Hepatocyte (in vitro differentiated cells): Measurements from ENCODE around the gene ZSWIM3. TPM values are rescaled to one million over a fixed set of nuclear protein-coding genes. Genes with fewer than 3 reads are reported as not detected.
A peak's percentile ranks its signal among the peaks of the same experiment; 100 is the strongest.

Experiments used
- DNase-seq: peaks from one replicate; pipeline ENCODE4 v3.0.0-alpha.2; 2016; ENCODE audit warnings: low spot score
- H2AFZ ChIP-seq: fragments of 200-600 bp; sonication (generic); 2 replicates; pipeline ENCODE4 v1.6.0; 2016; ENCODE audit warnings: antibody characterized with exemption, mild to moderate bottlenecking
- H3K27ac ChIP-seq: fragments of 200-600 bp; sonication (generic); 2 replicates; pipeline ENCODE4 v1.5.1; 2016; ENCODE audit warnings: mild to moderate bottlenecking
- H3K27me3 ChIP-seq: fragments of 200-600 bp; sonication (generic); 2 replicates; pipeline ENCODE4 v1.6.1; 2016
- H3K36me3 ChIP-seq: fragments of 200-600 bp; sonication (generic); replicated peaks from 2 replicates; pipeline ENCODE4 v1.5.1; 2016; ENCODE audit warnings: low read depth; ENCODE audit not compliant: insufficient read depth
- H3K4me1 ChIP-seq: fragments of 200-600 bp; sonication (generic); 2 replicates; pipeline ENCODE4 v1.5.1; 2016; ENCODE audit warnings: mild to moderate bottlenecking, moderate library complexity; ENCODE audit not compliant: insufficient read depth
- H3K4me2 ChIP-seq: fragments of 200-600 bp; sonication (generic); 2 replicates; pipeline ENCODE4 v1.6.0; 2016
- H3K4me3 ChIP-seq: fragments of 200-600 bp; sonication (generic); 2 replicates; pipeline ENCODE4 v1.5.1; 2016; ENCODE audit warnings: mild to moderate bottlenecking
- H3K79me2 ChIP-seq: fragments of 200-600 bp; sonication (generic); 2 replicates; pipeline ENCODE4 v1.6.0; 2017; ENCODE audit warnings: mild to moderate bottlenecking
- H3K9me2 ChIP-seq: fragments of 200-600 bp; sonication (generic); replicated peaks from 2 replicates; pipeline ENCODE4 v1.6.0; 2017; ENCODE audit warnings: mild to moderate bottlenecking; ENCODE audit not compliant: insufficient read depth
- H3K9me3 ChIP-seq: fragments of 200-600 bp; sonication (generic); 2 replicates; pipeline ENCODE4 v1.5.1; 2016; ENCODE audit warnings: low read depth, mild to moderate bottlenecking
- H4K20me1 ChIP-seq: fragments of 200-600 bp; sonication (generic); 2 replicates; pipeline ENCODE4 v1.6.0; 2016; ENCODE audit warnings: mild to moderate bottlenecking; ENCODE audit not compliant: insufficient read depth, poor library complexity, severe bottlenecking
- EZH2 ChIP-seq: fragments of 200-600 bp; sonication (generic); IDR thresholded peaks from 2 replicates; pipeline ENCODE4 v1.6.1; 2016; ENCODE audit warnings: antibody characterized with exemption, mild to moderate bottlenecking, borderline replicate concordance
- EZH2phosphoT487 ChIP-seq: fragments of 200-600 bp; sonication (generic); IDR thresholded peaks from one replicate; pipeline ENCODE4 v1.6.1; 2018; ENCODE audit warnings: antibody characterized with exemption, mild to moderate bottlenecking, low read depth, moderate library complexity; ENCODE audit not compliant: unreplicated experiment, severe bottlenecking
- WGBS: methylation state at CpG from one replicate; pipeline ENCODE4 v1.1.6; 2016; ENCODE audit warnings: low lambda C conversion rate; ENCODE audit errors: missing lambda C conversion rate; 5-methylcytosine and 5-hydroxymethylcytosine counted together
- polyA plus RNA-seq: library from polyadenylated mRNA; unstranded; fragments of >200 nt; fragmentation: Nextera tagmentation; extraction: Ambion mirVana; gene quantifications from 2 replicates; pipeline ENCODE4 v1.2.1, GENCODE V29; 2016
- total RNA-seq: library from RNA; depleted of rRNA; stranded (reverse); fragments of >200 nt; gene quantifications from 2 replicates; pipeline ENCODE4 v1.2.3, GENCODE V29; 2014
- TF ChIP-seq, protein P1 (sequence below): fragments of 200-600 bp; sonication (generic); IDR thresholded peaks from 2 replicates; pipeline ENCODE4 v1.5.1; 2016; ENCODE audit warnings: antibody characterized with exemption, mild to moderate bottlenecking; ENCODE audit not compliant: poor library complexity

The ZSWIM3 gene
- total and polyA plus RNA-seq, 2 experiments from 2014 or later = 4.1 to 6.2 TPM

DNA sequence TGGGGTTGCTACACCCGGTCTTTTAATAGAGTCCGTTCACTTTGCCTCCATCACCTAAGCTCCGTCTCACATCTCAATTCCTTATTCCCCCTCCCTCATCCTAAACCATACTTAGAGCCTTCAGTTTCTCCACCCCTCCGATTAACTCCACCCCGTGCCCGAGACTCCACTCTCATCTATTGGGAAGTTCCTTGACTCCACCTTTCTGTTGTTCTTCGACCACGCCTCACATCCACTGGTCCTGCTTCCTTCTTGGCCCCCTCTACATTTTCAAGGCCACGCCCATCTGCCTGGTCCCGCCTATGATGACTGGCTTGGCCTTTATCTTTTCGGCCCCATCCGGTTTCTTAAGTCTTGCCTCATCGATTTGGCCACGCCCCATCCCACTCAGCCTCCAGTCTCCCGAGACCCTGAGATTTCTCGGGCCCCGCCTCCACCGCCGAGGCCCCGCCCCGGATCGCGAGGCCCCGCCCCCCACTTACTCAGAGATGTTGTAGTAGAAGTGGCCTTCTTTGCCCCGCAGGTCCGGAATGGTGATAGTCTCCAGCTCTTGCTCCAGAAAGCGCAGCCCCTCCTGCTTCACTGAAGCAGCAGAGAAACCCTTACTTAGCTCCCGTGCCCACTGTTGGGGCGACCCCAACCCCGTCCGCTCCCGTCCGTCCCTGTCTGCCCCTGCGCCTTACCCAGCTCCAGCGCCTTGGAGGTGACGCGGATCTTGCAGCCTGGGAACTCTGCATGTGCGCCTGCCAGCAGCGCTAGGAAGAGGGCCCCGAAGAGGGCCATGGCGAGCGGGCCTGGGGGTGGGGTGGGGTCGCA is 53.5 kb downstream of the ZSWIM3 start:
- peak; percentile 98 for DNase-seq
- Histone ChIP-seq H3K4me3 (peak overlapping the region; percentile 49), H3K4me1 (peaks cover 10% of the 10 kb centered on the region), H2AFZ (peak overlapping the region; percentile 50), H3K36me3 (no peaks in the 10 kb centered on the region), H3K27ac (peak overlapping the region; percentile 73), H3K9me3 (no peaks in the 10 kb centered on the region), H3K27me3 (no peaks in the 10 kb centered on the region), H3K4me2 (peak overlapping the region; percentile 94), H3K9me2 (no peaks in the 10 kb centered on the region), H3K79me2 (no peaks in the 10 kb centered on the region), H4K20me1 (no peaks in the 10 kb centered on the region)
- WGBS = 7% methylated on average over 38 of the region's 43 CpGs
- no peak for TF ChIP-seq EZH2phosphoT487
- TF ChIP-seq, protein P1, sequence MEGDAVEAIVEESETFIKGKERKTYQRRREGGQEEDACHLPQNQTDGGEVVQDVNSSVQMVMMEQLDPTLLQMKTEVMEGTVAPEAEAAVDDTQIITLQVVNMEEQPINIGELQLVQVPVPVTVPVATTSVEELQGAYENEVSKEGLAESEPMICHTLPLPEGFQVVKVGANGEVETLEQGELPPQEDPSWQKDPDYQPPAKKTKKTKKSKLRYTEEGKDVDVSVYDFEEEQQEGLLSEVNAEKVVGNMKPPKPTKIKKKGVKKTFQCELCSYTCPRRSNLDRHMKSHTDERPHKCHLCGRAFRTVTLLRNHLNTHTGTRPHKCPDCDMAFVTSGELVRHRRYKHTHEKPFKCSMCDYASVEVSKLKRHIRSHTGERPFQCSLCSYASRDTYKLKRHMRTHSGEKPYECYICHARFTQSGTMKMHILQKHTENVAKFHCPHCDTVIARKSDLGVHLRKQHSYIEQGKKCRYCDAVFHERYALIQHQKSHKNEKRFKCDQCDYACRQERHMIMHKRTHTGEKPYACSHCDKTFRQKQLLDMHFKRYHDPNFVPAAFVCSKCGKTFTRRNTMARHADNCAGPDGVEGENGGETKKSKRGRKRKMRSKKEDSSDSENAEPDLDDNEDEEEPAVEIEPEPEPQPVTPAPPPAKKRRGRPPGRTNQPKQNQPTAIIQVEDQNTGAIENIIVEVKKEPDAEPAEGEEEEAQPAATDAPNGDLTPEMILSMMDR = no peak
- TF ChIP-seq EZH2 = no peak

DNA sequence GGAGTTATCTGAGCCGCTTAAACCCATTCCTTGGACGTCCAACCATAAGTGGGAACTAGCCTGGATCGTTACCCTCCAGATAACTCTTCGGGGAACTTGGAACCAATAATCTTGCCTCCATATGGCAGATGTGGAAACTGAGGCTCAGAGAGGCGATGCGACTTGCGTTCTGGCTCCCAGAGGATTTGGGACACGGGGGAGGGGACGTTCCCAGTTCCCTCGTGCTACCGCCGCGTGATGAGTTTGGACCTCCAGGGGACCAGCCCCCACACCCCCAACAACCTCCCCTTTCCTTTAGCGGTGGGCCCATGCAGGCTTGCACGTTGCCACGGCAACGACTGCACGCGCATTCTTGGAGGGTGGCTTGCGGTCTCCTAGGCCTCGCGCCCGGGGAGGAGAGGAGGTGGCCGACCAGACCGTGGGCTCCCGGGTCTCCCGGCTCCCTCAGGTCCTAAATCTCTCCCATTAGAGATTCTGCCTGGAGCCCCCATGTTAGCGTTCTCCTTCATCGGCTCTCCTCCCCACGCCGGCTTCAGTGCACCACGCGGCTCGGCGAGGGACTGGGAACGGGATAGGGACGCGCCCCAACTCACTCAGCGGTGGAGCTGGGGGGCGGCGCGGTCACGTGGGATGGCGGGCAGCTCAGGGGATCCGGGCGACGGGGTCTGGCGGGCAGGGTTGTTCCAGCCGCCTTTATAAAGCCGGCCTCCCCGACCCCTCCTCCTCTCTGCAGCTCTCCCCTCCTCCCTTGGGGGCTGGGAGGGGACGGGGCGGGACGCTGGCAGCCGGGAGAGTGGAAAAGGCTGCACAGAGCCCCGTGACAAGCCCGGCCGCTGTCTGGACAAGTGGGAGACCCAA is 54.3 kb downstream of the ZSWIM3 start, which contains the start of gene PLTP:
Gene PLTP (minus strand): TSS at position 670 of the 858 bp plus-strand sequence. CDS start 703 bp downstream, outside the sequence.
- Histone ChIP-seq H4K20me1 (no peaks in the 10 kb centered on the region), H3K27me3 (no peaks in the 10 kb centered on the region), H3K9me2 (no peaks in the 10 kb centered on the region), H3K4me2 (peak within 1 kb of the TSS; percentile 94), H3K4me1 (peaks cover 10% of the 10 kb centered on the region), H3K36me3 (no peaks in the 10 kb centered on the region), H3K27ac (peak within 1 kb of the TSS; percentile 73), H2AFZ (peak within 1 kb of the TSS; percentile 50), H3K79me2 (no peaks in the 10 kb centered on the region), H3K9me3 (no peaks in the 10 kb centered on the region), H3K4me3 (peak within 1 kb of the TSS; percentile 49)
- TF ChIP-seq, protein P1 = no peak
- TF ChIP-seq EZH2 = no peak
- no peak for TF ChIP-seq EZH2phosphoT487
- WGBS = 3% methylated on average over 35 of the region's 58 CpGs
- peak; percentile 77 for DNase-seq

DNA sequence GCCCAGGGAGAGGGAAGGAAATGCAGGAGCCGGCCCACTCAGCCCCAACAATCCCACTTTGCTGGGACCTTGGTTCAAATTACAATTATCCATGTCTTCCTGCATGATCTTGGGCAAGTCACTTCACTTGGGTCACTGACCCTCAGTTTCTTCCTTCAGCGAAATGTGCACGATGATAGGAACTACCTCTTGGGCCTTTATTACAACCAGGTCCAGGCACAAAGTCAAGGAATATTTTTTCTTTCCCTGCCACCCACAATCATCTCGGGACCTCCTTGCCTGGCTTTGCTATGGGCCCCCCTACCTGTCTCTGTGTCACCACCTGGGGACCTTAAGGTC is 54.9 kb downstream of the ZSWIM3 start:
- H3K4me2 ChIP-seq = peak overlapping the region; percentile 94
- H3K27me3 ChIP-seq = no peaks in the 10 kb centered on the region
- H3K4me3 ChIP-seq = peak overlapping the region; percentile 49
- H3K27ac ChIP-seq = peak overlapping the region; percentile 73
- H3K4me1 ChIP-seq = peaks cover 10% of the 10 kb centered on the region
- H3K79me2 ChIP-seq = no peaks in the 10 kb centered on the region
- 33% methylated on average over 4 of the region's 4 CpGs for WGBS
- no peaks in the 10 kb centered on the region for H4K20me1 ChIP-seq
- peak overlapping the region; percentile 50 for H2AFZ ChIP-seq
- no peaks in the 10 kb centered on the region for H3K36me3 ChIP-seq
- H3K9me3 ChIP-seq = no peaks in the 10 kb centered on the region
- no peaks in the 10 kb centered on the region for H3K9me2 ChIP-seq
- no peak for DNase-seq
- TF ChIP-seq EZH2 (no peak), EZH2phosphoT487 (no peak)
- TF ChIP-seq, protein P1 = no peak
